K562 (cell line): ENCODE results near the gene CPLX3.

Source experiments
- BRF2 ChIP-seq: IDR thresholded peaks from 3 replicates; pipeline ENCODE4 v1.6.1; 2011; ENCODE audit warnings: borderline replicate concordance, mild to moderate bottlenecking; ENCODE audit not compliant: insufficient read length, insufficient read depth
- CHD7 ChIP-seq: fragments of 200-600 bp; sonication (generic); IDR thresholded peaks from one replicate; pipeline ENCODE4 v1.6.1; 2012; ENCODE audit warnings: mild to moderate bottlenecking, low read depth, low read length, inconsistent platforms
- DEAF1 ChIP-seq: fragments of 450-650 bp; formaldehyde crosslinking; IDR thresholded peaks from 2 replicates; pipeline ENCODE4 v1.4.0; 2020; ENCODE audit warnings: mild to moderate bottlenecking, moderate library complexity
- EZH2 ChIP-seq: IDR thresholded peaks from 2 replicates; pipeline ENCODE4 v1.6.1; 2012; ENCODE audit warnings: low read depth, mild to moderate bottlenecking, inconsistent platforms, low read length, borderline replicate concordance
- HDGF ChIP-seq: fragments of 450-650 bp; IDR thresholded peaks from 2 replicates; pipeline ENCODE4 v1.6.1; 2016
- PURB ChIP-seq: sonication (generic); formaldehyde crosslinking; IDR thresholded peaks from 2 replicates; pipeline ENCODE4 v1.9.0; 2021; ENCODE audit warnings: low read depth, mild to moderate bottlenecking, missing genetic modification reagents
- SIN3A ChIP-seq, 2 experiments: fragments of 150-350 bp in 1 of 2; IDR thresholded peaks; 2 replicates each; pipeline ENCODE4 v1.6.1; 2011 to 2016; ENCODE audit warnings: borderline replicate concordance in 2 of 2, low read depth in 2 of 2, low read length in 2 of 2, mild to moderate bottlenecking in 2 of 2, moderate library complexity in 2 of 2; ENCODE audit not compliant: control insufficient read depth in 1 of 2
- TAF1 ChIP-seq: IDR thresholded peaks from 2 replicates; pipeline ENCODE4 v1.6.1; 2011; ENCODE audit warnings: mild to moderate bottlenecking, low read length, moderate library complexity; ENCODE audit not compliant: insufficient read depth, control insufficient read depth, severe bottlenecking; ENCODE audit errors: extremely low read depth
- ZNF431 ChIP-seq: sonication (generic); formaldehyde crosslinking; IDR thresholded peaks from 2 replicates; pipeline ENCODE4 v1.8.0; 2022; ENCODE audit warnings: mild to moderate bottlenecking, missing genetic modification reagents
- TF ChIP-seq, protein P1 (sequence below): sonication (generic); formaldehyde crosslinking; IDR thresholded peaks from 2 replicates; pipeline ENCODE4 v1.8.0; 2022; ENCODE audit warnings: missing genetic modification reagents, mild to moderate bottlenecking, borderline replicate concordance
- TF ChIP-seq, protein P2 (sequence below): sonication (generic); formaldehyde crosslinking; IDR thresholded peaks from 2 replicates; pipeline ENCODE4 v1.8.0; 2022; ENCODE audit warnings: mild to moderate bottlenecking, missing genetic modification reagents
- TF ChIP-seq, protein P3 (sequence below): sonication (generic); formaldehyde crosslinking; IDR thresholded peaks from 2 replicates; pipeline ENCODE4 v1.9.0; 2022; ENCODE audit warnings: mild to moderate bottlenecking, missing genetic modification reagents

DNA sequence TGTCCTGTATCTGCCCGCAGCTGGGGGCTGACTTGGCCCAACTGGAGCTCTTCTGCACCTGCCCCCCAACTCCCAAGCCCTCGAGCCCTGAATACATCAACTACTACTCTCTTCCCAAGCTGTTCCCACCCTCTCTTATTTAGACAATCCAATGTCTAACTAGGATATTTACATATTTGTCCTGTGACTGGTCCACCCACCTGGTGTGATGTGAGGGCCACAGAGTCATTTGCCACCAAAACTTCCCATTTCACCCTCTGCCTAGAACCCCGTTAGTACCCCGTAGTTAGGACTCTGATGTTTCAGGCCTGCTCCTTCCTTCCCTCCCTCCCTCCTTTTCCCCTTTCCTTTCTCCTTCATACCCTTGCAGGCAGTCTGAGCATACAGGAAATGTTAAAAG is 6.4 kb downstream of the CPLX3 start:
- TF ChIP-seq DEAF1 (CRISPR knock-in tag) (no peak), ZNF431 (CRISPR knock-in tag) (no peak), TAF1 (no peak), HDGF (no peak), SIN3A (IDR thresholded peaks at IDR 0.05; ENCODE audit: borderline replicate concordance in 2 of 2, control insufficient read depth in 1 of 2, low read depth in 2 of 2, low read length in 2 of 2) (no peak), CHD7 (no peak), PURB (CRISPR knock-in tag) (no peak), EZH2 (no peak), BRF2 (no peak)
- TF ChIP-seq, protein P1, sequence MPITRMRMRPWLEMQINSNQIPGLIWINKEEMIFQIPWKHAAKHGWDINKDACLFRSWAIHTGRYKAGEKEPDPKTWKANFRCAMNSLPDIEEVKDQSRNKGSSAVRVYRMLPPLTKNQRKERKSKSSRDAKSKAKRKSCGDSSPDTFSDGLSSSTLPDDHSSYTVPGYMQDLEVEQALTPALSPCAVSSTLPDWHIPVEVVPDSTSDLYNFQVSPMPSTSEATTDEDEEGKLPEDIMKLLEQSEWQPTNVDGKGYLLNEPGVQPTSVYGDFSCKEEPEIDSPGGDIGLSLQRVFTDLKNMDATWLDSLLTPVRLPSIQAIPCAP (CRISPR knock-in tag), result no peak
- TF ChIP-seq, protein P2, sequence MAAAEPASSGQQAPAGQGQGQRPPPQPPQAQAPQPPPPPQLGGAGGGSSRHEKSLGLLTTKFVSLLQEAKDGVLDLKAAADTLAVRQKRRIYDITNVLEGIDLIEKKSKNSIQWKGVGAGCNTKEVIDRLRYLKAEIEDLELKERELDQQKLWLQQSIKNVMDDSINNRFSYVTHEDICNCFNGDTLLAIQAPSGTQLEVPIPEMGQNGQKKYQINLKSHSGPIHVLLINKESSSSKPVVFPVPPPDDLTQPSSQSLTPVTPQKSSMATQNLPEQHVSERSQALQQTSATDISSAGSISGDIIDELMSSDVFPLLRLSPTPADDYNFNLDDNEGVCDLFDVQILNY, result no peak
- TF ChIP-seq, protein P3, sequence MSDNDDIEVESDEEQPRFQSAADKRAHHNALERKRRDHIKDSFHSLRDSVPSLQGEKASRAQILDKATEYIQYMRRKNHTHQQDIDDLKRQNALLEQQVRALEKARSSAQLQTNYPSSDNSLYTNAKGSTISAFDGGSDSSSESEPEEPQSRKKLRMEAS (CRISPR knock-in tag), result no peak
